AG20443 (cell line): ENCODE measurements around the gene ICE2.
"Not testable (repeated sequence)": the region's sequence is repeated elsewhere in the genome, so short reads cannot be mapped to it uniquely, and the experiment has no call there.

Experiments used
- DNase-seq: peaks from one replicate; pipeline ENCODE4 v3.0.0; 2012; ENCODE audit warnings: low spot score, mixed read lengths

ICE2 gene

DNA sequence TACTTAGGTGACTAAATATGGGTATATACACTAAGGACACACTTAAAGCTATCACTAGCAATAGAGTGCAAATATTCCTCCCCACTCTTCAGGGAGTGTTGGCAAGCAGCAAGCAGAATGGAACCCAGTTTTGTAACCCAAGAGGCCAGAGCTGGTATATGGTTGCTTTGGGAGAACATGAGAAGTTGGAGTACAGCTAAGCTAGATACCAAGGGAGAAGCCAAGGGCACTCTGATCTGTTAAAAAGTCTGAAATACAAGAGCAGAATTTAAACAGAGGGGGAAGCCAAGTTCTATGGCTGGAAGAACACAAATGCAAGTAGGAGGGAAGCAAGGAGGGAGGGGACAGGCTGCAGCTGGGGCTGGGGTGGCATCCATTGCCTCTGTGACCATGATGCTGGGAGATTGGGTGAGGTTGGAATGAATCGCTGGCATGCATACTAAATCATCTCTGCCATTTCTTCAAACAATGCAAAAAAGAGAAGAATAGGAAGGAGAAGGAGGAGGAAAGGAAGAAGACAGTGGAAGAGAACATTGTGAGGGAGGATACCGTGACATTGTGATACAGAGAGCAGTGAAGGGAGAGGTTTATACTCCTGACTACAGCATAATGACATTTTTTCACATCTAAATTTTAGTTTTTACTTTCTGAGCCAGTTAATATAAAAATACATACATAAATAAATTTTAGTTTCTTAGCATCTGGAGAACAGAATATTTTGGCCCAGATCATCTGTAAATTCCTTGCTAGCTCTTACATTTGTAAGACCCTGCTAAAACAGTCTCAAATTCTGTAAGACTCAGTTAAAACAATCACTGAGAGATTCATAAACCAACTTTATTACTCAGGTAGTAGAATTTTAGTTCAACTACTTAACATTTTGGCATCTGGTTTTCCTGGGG is 72.2 kb downstream of the ICE2 start:
- DNase-seq = no peak

GRCh38 chr15:60405399-60405798 is 73.5 kb downstream of the ICE2 start:
- DNase-seq = no peak

DNA sequence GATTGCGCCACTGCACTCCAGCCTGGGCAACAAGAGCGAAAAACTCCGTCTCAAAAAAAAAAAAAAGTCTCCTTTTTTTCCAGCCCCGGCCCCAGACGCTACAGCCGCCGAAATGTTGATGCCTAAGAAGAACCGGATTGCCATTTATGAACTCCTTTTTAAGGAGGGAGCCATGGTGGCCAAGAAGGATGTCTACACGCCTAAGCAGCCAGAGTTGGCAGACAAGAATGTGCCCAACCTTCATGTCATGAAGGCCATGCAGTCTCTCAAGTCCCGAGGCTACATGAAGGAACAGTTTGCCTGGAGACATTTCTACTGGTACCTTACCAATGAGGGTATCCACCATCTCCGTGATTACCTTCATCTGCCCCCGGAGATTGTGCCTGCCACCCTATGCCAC is 74.6 kb downstream of the ICE2 start:
- not testable (repeated sequence) for DNase-seq

DNA sequence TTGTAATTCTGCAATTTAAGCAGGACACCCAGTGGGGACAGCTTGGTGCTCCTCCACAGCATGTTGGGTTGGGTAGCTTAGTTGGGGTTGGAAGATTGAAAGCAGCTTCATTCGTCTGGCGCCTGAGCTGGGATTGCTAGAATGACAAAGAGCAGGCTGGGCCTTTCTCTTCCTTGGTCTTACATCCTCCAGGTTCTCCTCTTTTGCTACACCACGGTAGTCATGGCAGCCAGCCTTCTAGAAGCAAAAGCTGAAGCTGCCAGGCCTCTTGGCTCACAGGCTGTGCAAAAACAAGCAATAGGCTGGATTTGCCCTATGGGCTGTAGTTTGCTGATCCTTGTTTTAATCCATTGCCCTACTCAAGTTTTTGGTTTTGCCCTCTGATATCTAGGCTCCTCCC is 78.0 kb downstream of the ICE2 start:
- DNase-seq = no peak

GRCh38 chr15:60399931-60400330 is 79.0 kb downstream of the ICE2 start:
- DNase-seq = no peak

- no peak for DNase-seq
Measured at GRCh38 chr15:60399246-60399915, 79.6 kb downstream of the ICE2 start.

DNA sequence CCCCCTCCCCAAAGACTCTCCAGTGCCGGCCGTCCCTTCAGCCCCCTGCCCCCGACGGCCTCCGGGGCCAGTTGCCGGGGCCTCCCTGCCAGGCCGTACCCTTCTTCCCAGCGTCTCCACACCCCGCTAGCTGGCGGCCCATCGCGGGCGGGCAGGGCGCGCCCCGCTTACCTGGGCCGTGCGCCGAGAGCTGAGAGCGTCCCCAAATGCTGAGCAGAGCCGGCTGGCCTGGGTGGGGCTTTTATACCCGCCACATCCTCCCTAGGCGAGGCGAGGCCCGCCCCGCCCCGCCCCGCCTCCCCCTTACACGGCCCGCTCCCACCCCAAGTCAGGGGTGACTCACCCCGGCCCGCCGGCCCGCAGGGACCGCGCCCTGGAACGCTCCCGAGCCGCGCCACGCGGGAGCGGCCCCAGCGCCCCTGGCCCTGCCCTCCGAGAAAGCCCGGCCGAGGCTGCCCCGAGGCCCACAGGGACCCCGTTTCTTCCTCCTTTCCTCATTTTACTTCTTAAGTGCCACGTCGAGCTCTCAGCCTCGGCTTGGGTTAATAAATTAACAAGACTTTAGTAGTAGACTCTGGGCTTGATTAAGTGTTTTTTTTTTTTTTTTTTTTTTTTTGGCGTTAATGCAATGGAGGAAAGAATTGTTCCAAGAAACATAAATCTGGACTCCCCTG is 81.0 kb downstream of the ICE2 start, which contains the start of gene ANXA2:
Gene ANXA2, minus strand, starts transcription at position 215 of the 674 bp plus-strand sequence. CDS start 11,911 bp downstream, outside the sequence.
- DNase-seq = peak; percentile 93

GRCh38 chr15:60396958-60397771 is 81.8 kb downstream of the ICE2 start:
- peak; percentile 57 for DNase-seq

GRCh38 chr15:60396560-60396957 is 82.4 kb downstream of the ICE2 start:
- no peak for DNase-seq

- DNase-seq = no peak
Measured at GRCh38 chr15:60396100-60396499, 82.8 kb downstream of the ICE2 start.

DNA sequence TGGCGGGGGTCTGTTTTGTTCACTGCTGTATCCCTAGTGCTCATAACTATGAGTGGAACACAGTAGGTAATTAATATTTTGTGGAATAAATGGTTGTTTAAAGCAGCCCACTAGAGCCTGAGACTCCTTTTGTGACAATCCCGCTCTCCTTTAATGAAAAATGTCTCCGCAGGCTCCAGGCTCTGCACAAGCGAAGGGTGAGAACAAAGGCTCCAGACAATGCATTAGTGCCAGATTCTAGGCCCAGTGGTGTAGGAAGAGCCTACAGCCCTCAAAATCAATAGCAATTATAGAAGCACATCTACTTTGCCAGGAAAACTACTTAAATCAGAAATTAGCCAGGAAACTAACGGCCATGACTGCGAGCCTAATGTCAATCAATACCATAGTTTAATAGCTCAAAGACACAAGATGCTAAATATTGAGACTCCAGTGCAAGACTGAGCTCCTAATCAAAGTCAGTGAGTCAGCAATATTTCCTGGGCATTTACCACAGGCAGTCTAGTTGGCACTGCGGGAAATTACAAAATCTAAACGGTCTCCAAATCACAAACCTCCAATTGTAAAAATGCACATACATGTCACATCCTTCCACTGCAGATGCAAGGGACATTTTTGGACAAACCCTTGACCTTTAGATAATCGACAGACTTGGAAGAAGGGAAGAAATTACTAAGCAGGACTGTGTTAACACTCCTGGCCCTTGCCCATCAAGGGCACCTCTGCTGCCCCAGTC is 83.5 kb downstream of the ICE2 start:
- no peak for DNase-seq

GRCh38 chr15:60394689-60395097 is 84.2 kb downstream of the ICE2 start:
- DNase-seq = no peak

GRCh38 chr15:60392986-60393790 is 85.8 kb downstream of the ICE2 start:
- DNase-seq = peak; percentile 69

- peak; percentile 53 for DNase-seq
Measured at GRCh38 chr15:60392601-60392985, 86.3 kb downstream of the ICE2 start.

DNA sequence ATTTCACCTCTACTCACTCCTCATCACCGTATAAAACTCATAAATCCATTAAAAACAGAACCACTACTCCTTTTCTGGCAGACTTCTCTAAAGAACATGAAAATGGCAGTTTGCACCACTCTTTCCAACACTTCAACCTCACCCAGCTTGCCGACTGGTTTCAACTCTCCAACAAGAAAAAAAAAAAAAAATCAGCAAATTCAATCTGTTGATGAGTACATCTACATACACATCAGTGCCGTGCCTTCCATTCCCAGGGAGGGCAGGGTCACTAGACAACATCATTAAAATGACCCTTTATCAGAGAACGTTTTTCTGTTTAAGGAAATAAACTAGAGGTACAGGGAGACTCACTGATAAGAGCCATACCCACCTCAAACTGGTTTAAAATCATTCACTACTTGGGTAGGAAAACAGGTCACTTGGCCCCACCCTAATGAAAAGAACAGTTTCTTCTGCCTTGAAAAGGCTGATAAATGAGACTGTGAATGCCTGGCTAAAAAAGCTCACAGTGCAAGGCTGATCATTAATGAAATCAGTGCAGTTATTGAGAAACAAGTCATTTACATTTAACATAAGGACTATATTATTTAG is 87.1 kb downstream of the ICE2 start:
- no peak for DNase-seq

GRCh38 chr15:60390871-60391501 is 88.0 kb downstream of the ICE2 start:
- DNase-seq = peak; percentile 74

DNA sequence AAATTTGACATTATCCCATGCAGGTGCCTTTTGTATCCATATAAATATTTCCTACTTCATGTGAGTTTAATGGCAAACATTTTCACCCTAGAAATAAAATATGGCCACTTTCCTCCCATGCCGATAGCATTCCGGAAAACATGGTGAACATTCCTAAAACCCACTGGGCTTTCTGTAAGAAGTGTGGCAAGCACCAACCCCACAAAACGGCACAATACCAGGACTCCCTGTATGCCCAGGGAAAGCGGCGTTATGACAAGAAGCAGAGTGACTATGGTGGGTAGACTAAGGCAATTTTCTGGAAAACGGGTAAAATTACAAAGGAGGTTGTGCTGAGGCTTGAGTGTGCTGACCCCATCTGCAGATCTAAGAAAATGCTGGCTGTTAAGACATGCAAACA is 88.7 kb downstream of the ICE2 start:
- no peak for DNase-seq

DNA sequence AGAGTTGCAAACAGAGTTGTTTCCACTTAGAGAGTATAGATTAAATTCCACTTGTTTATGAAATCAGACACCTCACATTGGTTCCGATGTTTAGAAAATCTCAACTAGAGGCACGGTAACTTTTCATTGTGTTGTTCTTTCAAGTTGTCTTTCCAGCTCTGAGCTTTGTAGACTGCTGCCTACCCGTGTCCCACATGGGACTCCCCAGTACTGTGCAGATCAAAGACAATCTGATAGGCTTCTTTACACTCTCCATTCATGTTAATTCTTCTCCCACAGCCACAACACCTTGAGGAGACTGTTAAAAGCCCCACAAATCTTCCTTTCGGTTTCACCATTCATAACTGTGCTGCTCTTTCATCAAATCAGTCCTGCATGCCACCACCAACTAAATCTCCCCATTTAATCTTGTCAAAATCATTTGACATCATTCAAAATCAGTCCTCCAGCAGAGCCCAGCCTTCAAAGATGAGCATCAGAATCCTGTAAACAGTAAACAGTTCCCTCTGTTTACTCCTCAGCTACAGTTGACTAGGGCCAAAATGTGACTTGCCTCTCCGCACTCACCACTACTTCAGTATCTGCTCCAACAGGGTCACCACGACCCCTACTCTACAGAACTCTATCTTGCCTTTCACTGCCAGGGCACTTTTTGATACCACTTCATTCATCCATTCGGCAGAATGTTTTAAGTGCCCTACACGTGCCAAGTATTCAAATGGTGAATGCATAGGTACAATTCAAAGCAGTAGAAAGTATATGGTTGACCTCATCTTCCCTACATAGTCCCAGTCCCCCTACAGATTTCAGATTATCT is 89.5 kb downstream of the ICE2 start:
- DNase-seq = no peak
